NOMO-1 (cell line): ENCODE results near the gene ROBO4.

Experiments
- DNase-seq, 2 experiments: peaks; one replicate each; lab custom pipeline; 2025; ENCODE audit not compliant: unreplicated experiment in 2 of 2; lab: John Stamatoyannopoulos, UW

Gene ROBO4

GRCh38 chr11:124890683-124891372 lies 6.8 kb downstream of the ROBO4 start:
- DNase-seq: no peak

DNA sequence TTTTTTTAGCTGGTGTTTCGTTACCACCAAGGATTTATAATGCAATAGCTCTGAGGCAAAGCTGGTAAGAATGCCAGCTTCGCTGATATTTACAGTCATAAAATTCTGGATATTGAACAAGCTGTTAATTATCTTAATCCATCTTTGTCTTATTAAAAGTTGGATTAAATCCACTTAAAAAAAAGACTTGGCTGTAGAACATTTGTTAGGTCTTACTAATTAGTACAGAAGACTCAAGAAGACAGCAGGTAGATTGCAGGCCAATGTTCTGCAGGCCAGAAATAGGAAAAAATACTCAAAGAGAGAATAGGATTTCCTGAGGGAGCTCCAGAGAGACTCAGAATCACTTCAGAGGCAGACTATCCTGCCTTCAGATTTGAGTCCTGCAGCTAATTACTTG lies 7.5 kb downstream of the ROBO4 start:
- no peak for DNase-seq

DNA sequence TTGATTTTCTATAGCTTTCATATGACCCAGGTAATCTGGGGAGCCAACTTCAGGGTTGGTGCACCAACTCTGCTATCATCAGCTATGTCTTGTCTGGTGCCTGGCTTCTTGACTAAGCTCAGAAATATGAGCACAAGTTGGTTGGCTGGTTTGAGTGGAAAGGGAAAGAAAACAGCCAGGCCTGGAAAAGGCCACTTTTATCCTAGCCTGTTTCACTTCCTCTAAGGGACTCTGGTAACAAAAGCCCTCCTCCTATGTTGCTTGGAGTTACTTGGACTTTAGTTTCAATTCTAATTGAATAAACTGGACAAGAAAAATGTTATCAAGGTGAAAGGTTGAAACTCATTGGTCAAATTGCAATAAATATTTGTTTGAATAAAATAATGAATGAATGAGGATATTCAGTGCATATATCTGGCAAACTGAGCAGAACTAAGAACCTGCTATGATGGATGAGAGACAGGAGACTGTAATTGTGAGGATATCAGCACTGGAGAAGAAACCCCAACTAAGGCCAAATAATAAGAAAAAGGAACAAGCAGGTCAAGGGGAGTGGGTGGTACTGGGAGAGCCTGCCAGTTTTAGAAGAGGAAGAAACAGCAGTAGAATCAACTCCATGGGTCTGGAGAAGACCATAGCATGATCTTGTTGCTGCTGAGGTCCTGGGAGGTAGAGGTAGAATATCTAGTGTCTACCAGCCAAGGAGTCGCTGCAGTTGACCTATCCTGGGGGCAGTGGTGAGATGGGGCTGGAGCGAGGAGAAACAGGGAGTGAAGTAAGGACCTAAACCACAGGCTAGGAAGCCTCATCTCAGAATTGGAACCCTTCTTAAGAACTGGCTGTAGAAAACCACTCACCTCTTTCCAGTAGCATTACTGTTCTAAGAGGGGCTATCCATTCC lies 8.2 kb downstream of the ROBO4 start:
- DNase-seq: peak in 1 of 2 experiments; percentile 41

GRCh38 chr11:124887667-124888013 lies 10.0 kb downstream of the ROBO4 start:
- DNase-seq: no peak

GRCh38 chr11:124886978-124887666 lies 10.5 kb downstream of the ROBO4 start:
- DNase-seq: no peak

DNA sequence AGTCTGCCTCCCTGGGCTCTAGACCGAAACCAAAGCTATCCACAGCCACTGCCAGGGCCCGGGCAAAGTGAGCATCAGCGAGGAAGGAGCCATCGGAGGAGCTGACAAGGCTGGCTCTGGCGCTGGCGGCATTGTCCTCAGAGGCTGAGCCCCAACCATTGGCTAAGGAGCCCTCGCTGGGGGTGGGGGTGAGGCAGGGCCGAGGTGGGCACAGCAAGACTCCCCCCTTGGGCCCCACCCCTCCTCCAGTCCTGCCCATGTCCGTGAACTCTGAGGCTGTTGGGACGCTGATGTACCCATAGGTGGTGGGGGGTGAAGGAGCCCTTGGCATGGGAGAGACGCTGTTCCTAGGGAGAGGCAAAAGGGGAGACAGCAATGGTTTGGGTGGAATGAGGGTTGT lies 11.2 kb downstream of the ROBO4 start:
- no peak for DNase-seq

DNA sequence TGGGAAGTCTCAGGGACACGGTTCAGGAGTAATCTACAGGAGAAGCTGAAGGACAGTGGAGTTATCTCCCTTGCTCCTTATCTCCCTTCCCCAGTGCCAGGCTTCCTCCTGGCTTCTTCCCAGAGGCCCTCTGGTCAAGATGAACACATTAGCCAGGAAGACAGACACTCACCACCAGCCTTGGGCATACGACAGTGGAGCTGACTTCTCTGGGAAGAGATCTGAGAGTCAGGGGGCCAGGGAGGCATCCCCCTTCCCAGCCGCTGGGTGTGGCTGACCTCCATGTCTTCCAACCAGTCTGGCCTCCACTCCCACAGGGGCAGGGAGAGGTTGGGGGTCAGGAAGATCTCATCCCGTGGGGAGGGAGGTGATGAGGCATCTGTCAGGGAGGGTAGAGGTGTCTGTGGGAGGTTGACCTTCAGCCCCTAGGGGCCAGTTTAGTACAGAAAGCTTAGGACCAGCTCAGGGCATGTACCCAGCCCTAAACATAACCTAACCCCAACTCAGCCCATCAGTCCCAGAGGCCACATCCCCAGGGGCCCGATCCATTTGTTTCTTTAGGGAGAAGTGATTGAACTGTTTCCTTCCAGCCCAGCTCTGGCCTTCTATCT lies 12.7 kb downstream of the ROBO4 start:
- no peak for DNase-seq

GRCh38 chr11:124884340-124884739 lies 13.3 kb downstream of the ROBO4 start:
- DNase-seq: no peak

- no peak for DNase-seq
Observed at GRCh38 chr11:124882339-124883071, 15.2 kb downstream of the ROBO4 start.

GRCh38 chr11:124880958-124881357 lies 16.7 kb downstream of the ROBO4 start:
- DNase-seq: no peak

DNA sequence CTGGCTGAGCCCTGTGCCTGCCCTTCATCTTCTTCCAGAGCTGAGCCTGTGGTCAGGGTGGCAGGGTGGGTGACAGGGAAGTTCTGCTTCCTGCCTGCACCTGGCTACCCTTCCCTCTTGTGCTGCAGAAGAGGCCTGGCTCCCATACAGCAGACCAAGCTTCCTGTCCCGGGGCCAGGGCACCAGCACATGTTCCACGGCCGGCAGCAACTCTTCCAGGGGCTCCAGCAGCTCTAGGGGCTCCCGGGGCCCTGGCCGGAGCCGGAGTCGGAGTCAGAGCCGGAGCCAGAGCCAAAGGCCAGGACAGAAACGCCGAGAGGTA lies 17.4 kb downstream of the ROBO4 start:
- no peak for DNase-seq

DNA sequence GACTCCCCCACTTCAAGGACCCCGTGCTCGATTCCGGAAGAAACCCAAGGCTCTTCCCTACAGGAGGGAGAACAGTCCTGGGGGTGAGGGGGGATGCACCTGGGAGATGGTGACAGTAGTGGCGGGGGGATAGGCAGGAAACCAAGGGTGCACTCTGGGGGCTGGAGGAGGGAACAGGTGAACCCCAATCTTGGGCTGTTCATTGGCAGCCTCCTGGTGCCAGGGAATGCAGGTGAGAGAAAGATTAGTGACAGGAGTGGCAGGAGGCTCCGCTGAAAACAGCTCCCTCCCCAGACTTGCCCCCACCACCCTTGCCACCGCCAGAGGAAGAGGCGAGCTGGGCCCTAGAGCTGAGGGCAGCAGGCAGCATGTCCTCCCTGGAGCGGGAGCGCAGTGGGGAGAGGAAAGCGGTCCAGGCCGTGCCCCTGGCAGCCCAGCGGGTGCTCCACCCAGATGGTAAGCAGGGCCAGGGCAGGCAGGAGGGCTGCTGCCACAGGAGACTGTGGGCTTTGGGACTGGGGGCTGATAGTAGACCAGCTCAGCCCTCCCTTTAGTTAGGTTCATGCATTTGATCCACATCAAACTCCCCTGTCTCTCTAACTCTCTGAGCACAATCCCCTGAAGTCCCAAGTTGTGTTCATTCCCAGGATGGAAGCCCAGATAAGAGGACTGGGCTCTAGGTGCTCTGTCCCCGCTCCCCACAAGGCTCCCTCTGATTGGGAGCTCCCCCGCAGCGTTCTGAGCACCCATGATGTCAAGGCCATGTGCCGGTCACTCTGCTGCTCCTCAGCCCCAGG lies 18.0 kb downstream of the ROBO4 start:
- DNase-seq: no peak

- DNase-seq: no peak
Observed at GRCh38 chr11:124878759-124879492, 18.7 kb downstream of the ROBO4 start.

- DNase-seq: no peak
Observed at GRCh38 chr11:124877910-124878758, 19.5 kb downstream of the ROBO4 start.

- no peak for DNase-seq
Observed at GRCh38 chr11:124877631-124877909, 20.1 kb downstream of the ROBO4 start.

DNA sequence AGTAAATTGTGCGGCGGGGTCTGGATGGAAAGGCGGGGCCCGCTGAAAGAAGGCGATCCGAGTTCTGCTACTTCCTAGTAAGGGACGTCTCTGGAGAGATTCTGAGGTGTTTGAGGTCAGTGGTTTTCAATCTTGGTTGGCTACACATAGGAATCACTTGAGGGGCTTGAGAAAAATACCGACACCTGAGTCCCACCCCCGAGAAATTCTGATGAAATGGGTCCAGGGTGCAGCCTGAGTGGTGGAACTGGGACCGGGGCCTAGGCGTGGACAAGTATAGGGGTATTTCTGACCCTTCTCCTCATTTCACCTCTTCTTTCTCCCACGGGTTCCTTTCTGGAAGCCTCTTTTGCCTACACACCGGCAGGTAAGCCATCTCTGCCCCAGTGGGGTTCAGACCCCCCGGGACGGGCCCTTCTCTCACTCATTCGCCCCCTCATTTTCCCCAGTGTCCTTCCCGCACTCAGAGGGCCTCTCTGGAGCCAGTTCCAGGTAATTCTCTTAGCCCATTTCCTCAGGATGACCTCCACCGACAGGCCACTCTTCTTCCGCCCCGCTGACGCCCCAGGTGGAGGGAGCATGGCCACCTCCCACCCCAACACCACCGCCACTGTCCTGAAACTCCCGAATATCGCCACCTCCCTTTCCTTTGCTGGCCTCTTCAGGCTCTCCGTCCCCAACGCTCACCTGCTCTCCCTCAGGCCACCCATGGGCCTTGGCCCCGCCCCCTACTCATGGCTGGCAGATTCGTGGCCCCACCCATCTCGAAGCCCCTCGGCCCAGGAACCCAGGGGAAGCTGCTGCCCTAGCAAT lies 20.6 kb downstream of the ROBO4 start:
- no peak for DNase-seq

DNA sequence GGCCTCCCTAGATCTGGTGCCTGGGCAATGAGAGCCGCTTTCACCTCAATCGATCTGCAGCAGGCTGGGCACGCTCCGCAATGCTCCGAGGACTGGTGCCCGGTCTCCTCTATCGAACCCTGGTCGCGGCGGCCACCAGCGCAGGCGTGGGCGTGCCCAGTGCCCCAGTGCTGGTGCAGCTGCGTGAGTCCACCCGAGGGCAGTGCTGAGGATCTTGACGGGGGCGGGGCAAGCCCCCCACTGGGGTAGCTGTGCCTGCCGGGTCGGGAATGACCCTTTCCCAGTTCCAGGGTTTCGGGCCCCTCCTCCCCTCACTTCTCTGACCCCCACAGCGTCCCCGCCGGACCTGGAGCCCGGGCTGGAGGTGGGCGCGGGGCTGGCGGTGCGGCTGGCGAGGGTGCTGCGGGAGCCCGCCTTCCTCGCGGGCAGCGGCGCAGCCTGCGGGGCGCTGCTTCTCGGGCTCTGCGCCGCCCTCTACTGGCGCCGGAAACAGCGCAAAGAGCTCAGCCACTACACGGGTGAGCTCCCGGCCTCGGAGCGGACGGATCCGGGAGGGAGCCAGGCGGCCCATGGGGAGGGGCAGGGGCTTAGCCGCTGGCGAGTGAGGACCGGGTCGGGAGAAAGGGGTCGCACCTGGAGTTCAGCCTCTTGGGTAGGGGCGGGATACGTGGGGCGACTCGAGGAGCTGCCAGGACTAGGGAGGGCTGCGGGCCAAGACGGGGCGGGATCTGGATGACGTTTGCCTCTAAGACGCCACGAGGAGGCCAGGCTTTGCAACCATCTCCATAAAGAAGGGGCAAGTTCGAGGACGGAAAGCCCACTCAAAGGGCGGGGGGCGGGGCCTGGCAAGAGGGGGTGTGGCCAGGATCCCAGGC lies 21.5 kb downstream of the ROBO4 start:
- DNase-seq: peak; percentile 84 to 86
